ENCODE data around the gene METTL25. TPM values are rescaled to one million over a fixed set of nuclear protein-coding genes. Genes with fewer than 3 reads are reported as not detected.
A peak's percentile ranks its signal among the peaks of the same experiment; 100 is the strongest.
"Not testable (repeated sequence)": the region's sequence is repeated elsewhere in the genome, so short reads cannot be mapped to it uniquely, and the experiment has no call there.

Gene METTL25
- total RNA-seq, 4 donors from 2014 or later = 10.5 to 13.0 (median 11.8) TPM

- no peaks in the 10 kb centered on the region for H3K9me3 ChIP-seq
- no peaks in the 10 kb centered on the region for H3K27me3 ChIP-seq
- DNase-seq = no peak
- in situ Hi-C loops (cut with MboI; ENCODE audit: low sequenced_read_pairs in 4 of 4) (no loop called here), intact Hi-C loops (cut with DNase I; ENCODE audit: low total_unique reads) (no loop called here)
- peak overlapping the region; percentile 87 to 97 (median 92) for H3K27ac ChIP-seq
- H3K4me1 ChIP-seq = peaks cover 37 to 41% of the 10 kb centered on the region in 2 donors
- peaks cover 0 to 45% of the 10 kb centered on the region in 2 donors for H3K36me3 ChIP-seq
- no peak for ATAC-seq
- no peak for TF ChIP-seq CTCF (IDR thresholded peaks at IDR 0.05 in 4 of 5, conservative IDR thresholded peaks at IDR 0.05 in 1 of 5)
- no peak for TF ChIP-seq POLR2A (IDR thresholded peaks at IDR 0.05)
- H3K4me3 ChIP-seq = peak overlapping the region; percentile 71 to 98 (median 86)
Measured at GRCh38 chr12:82357340-82357739, 989 bp upstream of the METTL25 start.

- ATAC-seq = no peak
- H3K36me3 ChIP-seq = peaks cover 0 to 41% of the 10 kb centered on the region in 2 donors
- peak overlapping the region; percentile 71 to 98 (median 86) for H3K4me3 ChIP-seq
- TF ChIP-seq POLR2A (IDR thresholded peaks at IDR 0.05) = no peak
- TF ChIP-seq CTCF (IDR thresholded peaks at IDR 0.05 in 4 of 5, conservative IDR thresholded peaks at IDR 0.05 in 1 of 5) = no peak
- H3K27ac ChIP-seq = peak overlapping the region; percentile 87 to 97 (median 92)
- intact Hi-C loops (cut with DNase I; ENCODE audit: low total_unique reads) (no loop called here), in situ Hi-C loops (cut with MboI; ENCODE audit: low sequenced_read_pairs in 4 of 4) (no loop called here)
- no peak for DNase-seq
- peaks cover 41% of the 10 kb centered on the region in 2 donors for H3K4me1 ChIP-seq
- H3K27me3 ChIP-seq = no peaks in the 10 kb centered on the region
- no peaks in the 10 kb centered on the region for H3K9me3 ChIP-seq
Measured at GRCh38 chr12:82357845-82358199, 507 bp upstream of the METTL25 start.

- Histone ChIP-seq H3K27ac (peak overlapping the region; percentile 87 to 97 (median 92)), H3K4me1 (peaks cover 54% of the 10 kb centered on the region in 2 donors)
- ATAC-seq = peak; percentile 30 to 41
Measured at GRCh38 chr12:82359115-82359478, 768 bp downstream of the METTL25 start.

GRCh38 chr12:82360834-82361233 lies 2.5 kb downstream of the METTL25 start:
- Histone ChIP-seq H3K4me1 (peaks cover 48 to 54% of the 10 kb centered on the region in 2 donors), H3K36me3 (peaks cover 0 to 11% of the 10 kb centered on the region in 2 donors)
- H3K27me3 ChIP-seq; ATAC-seq; H3K27ac ChIP-seq; intact Hi-C loops (cut with DNase I; ENCODE audit: low total_unique reads); H3K9me3 ChIP-seq; DNase-seq; in situ Hi-C loops (cut with MboI; ENCODE audit: low sequenced_read_pairs in 4 of 4); H3K4me3 ChIP-seq: not testable (repeated sequence)

More at GRCh38 chr12:82359115-82359478, 768 bp downstream of the METTL25 start:
- in situ Hi-C loops (cut with MboI; ENCODE audit: low sequenced_read_pairs in 4 of 4) = no loop called here
- TF ChIP-seq POLR2A (IDR thresholded peaks at IDR 0.05) (no peak), CTCF (IDR thresholded peaks at IDR 0.05 in 4 of 5, conservative IDR thresholded peaks at IDR 0.05 in 1 of 5) (no peak)
- Histone ChIP-seq H3K4me3 (peak overlapping the region; percentile 71 to 98 (median 86)), H3K27me3 (no peaks in the 10 kb centered on the region), H3K9me3 (no peaks in the 10 kb centered on the region), H3K36me3 (peaks cover 0 to 28% of the 10 kb centered on the region in 2 donors)
- intact Hi-C loops (cut with DNase I; ENCODE audit: low total_unique reads) = no loop called here
- DNase-seq = peak in 1 of 2 donors; percentile 22

GRCh38 chr12:82361461-82361915 lies 3.2 kb downstream of the METTL25 start:
- DNase-seq = no peak
- in situ Hi-C loops (cut with MboI; ENCODE audit: low sequenced_read_pairs in 4 of 4) = no loop called here
- Histone ChIP-seq H3K36me3 (peaks cover 0 to 5% of the 10 kb centered on the region in 2 donors), H3K4me3 (no peak overlapping the region), H3K27ac (no peak overlapping the region), H3K27me3 (no peaks in the 10 kb centered on the region), H3K9me3 (no peaks in the 10 kb centered on the region), H3K4me1 (peaks cover 46 to 48% of the 10 kb centered on the region in 2 donors)
- no peak for TF ChIP-seq POLR2A (IDR thresholded peaks at IDR 0.05)
- no peak for TF ChIP-seq CTCF (IDR thresholded peaks at IDR 0.05 in 4 of 5, conservative IDR thresholded peaks at IDR 0.05 in 1 of 5)
- intact Hi-C loops (cut with DNase I; ENCODE audit: low total_unique reads) = no loop called here
- ATAC-seq = no peak
